ENCODE measurements around the gene PAK5. TPM values are rescaled to one million over a fixed set of nuclear protein-coding genes. Genes with fewer than 3 reads are reported as not detected.
A peak's percentile ranks its signal among the peaks of the same experiment; 100 is the strongest.

PAK5 gene
- polyA plus RNA-seq, 1 of the 3 experiments (the other 2 are of a cell fraction): 0.03 TPM

- TF ChIP-seq JUND (IDR thresholded peaks at IDR 0.05) (peak; percentile 16; the same call in 1 of the 2 replicates), MXI1 (IDR thresholded peaks at IDR 0.05; ENCODE audit: low read depth, low read length) (0 out of 2 replicates have a peak, but pooled peaks have one; percentile 7), USF2 (IDR thresholded peaks at IDR 0.05; ENCODE audit: borderline replicate concordance, low read depth, low read length) (no peak), REST (IDR thresholded peaks at IDR 0.05; ENCODE audit: low read depth, low read length) (0 out of 2 replicates have a peak, but pooled peaks have one; percentile 6), IRF3 (IDR thresholded peaks at IDR 0.05; ENCODE audit: low read depth, low read length) (no peak), EP300 (IDR thresholded peaks at IDR 0.05; ENCODE audit: borderline replicate concordance in 1 of 2, low read depth in 1 of 2, low read length in 1 of 2) (peak; percentile 70 to 98), GABPA (IDR thresholded peaks at IDR 0.05; ENCODE audit: low read depth) (no peak), ZBTB33 (IDR thresholded peaks at IDR 0.05; ENCODE audit: borderline replicate concordance, low read depth) (peak; percentile 33; the same call in 1 of the 2 replicates), RXRA (IDR thresholded peaks at IDR 0.05; ENCODE audit: borderline replicate concordance, low read depth) (no peak), RCOR1 (IDR thresholded peaks at IDR 0.05; ENCODE audit: low read length) (peak; percentile 91), POLR2AphosphoS5 (IDR thresholded peaks at IDR 0.05; ENCODE audit: low read depth, low read length) (peak; percentile 77), MEF2A (IDR thresholded peaks at IDR 0.05; ENCODE audit: borderline replicate concordance, low read depth) (no peak), RAD21 (IDR thresholded peaks at IDR 0.05; ENCODE audit: low read length) (peak; percentile 55), USF1 (IDR thresholded peaks at IDR 0.05; ENCODE audit: borderline replicate concordance, low read depth) (no peak), TCF12 (IDR thresholded peaks at IDR 0.05) (peak; percentile 91)
Observed at GRCh38 chr20:9532069-9532838, 306.6 kb downstream of the PAK5 start (continued).

Measured in SK-N-SH (cell line).